ENCODE data around the gene ALG5.

ALG5 gene

GRCh38 chr13:37009692-37010091 lies 10.6 kb upstream of the ALG5 start:
- DNase-seq (no peak), ATAC-seq (replicated peaks) (no peak)
- Mint-ChIP-seq H3K9me3 (no peaks in the 10 kb centered on the region), H3K27ac (peak overlapping the region; percentile 53), H3K36me3 (peaks cover 25 to 40% of the 10 kb centered on the region in 2 donors), H3K4me1 (peaks cover 0 to 4% of the 10 kb centered on the region in 2 donors), H3K27me3 (no peaks in the 10 kb centered on the region), H3K4me3 (no peak overlapping the region)

- H3K27me3 Mint-ChIP-seq, result no peaks in the 10 kb centered on the region
- ATAC-seq (replicated peaks) (no peak), DNase-seq (no peak)
- peak overlapping the region; percentile 62 for H3K27ac Mint-ChIP-seq
- H3K4me3 Mint-ChIP-seq, result peak overlapping the region; percentile 30 to 98
- peaks cover 11 to 24% of the 10 kb centered on the region in 2 donors for H3K4me1 Mint-ChIP-seq
- peaks cover 10 to 13% of the 10 kb centered on the region in 2 donors for H3K36me3 Mint-ChIP-seq
- H3K9me3 Mint-ChIP-seq, result no peaks in the 10 kb centered on the region
Observed at GRCh38 chr13:37001921-37002250, 2.7 kb upstream of the ALG5 start.

GRCh38 chr13:36998624-36999041 lies 507 bp downstream of the ALG5 start:
- peak overlapping the region; percentile 98 to 100 for H3K4me3 Mint-ChIP-seq
- ATAC-seq (replicated peaks) (no peak), DNase-seq (no peak)
- no peaks in the 10 kb centered on the region for H3K9me3 Mint-ChIP-seq
- peak overlapping the region; percentile 100 for H3K27ac Mint-ChIP-seq
- H3K27me3 Mint-ChIP-seq, result no peaks in the 10 kb centered on the region
- peaks cover 5 to 14% of the 10 kb centered on the region in 2 donors for H3K36me3 Mint-ChIP-seq
- H3K4me1 Mint-ChIP-seq, result peaks cover 19 to 38% of the 10 kb centered on the region in 2 donors

- DNase-seq, result no peak
- peak overlapping the region; percentile 98 to 100 for H3K4me3 Mint-ChIP-seq
- no peaks in the 10 kb centered on the region for H3K27me3 Mint-ChIP-seq
- peaks cover 8 to 17% of the 10 kb centered on the region in 2 donors for H3K36me3 Mint-ChIP-seq
- ATAC-seq (replicated peaks), result no peak
- H3K9me3 Mint-ChIP-seq, result no peaks in the 10 kb centered on the region
- H3K4me1 Mint-ChIP-seq, result peaks cover 19 to 38% of the 10 kb centered on the region in 2 donors
- H3K27ac Mint-ChIP-seq, result peak overlapping the region; percentile 100
Observed at GRCh38 chr13:36997716-36998427, 1.3 kb downstream of the ALG5 start.

GRCh38 chr13:36992362-36992761 lies 6.8 kb downstream of the ALG5 start:
- H3K4me3 Mint-ChIP-seq, result no peak overlapping the region
- H3K9me3 Mint-ChIP-seq, result no peaks in the 10 kb centered on the region
- no peaks in the 10 kb centered on the region for H3K27me3 Mint-ChIP-seq
- DNase-seq (no peak), ATAC-seq (replicated peaks) (no peak)
- peaks cover 31 to 48% of the 10 kb centered on the region in 2 donors for H3K36me3 Mint-ChIP-seq
- H3K4me1 Mint-ChIP-seq, result peaks cover 11 to 19% of the 10 kb centered on the region in 2 donors
- no peak overlapping the region for H3K27ac Mint-ChIP-seq

DNA sequence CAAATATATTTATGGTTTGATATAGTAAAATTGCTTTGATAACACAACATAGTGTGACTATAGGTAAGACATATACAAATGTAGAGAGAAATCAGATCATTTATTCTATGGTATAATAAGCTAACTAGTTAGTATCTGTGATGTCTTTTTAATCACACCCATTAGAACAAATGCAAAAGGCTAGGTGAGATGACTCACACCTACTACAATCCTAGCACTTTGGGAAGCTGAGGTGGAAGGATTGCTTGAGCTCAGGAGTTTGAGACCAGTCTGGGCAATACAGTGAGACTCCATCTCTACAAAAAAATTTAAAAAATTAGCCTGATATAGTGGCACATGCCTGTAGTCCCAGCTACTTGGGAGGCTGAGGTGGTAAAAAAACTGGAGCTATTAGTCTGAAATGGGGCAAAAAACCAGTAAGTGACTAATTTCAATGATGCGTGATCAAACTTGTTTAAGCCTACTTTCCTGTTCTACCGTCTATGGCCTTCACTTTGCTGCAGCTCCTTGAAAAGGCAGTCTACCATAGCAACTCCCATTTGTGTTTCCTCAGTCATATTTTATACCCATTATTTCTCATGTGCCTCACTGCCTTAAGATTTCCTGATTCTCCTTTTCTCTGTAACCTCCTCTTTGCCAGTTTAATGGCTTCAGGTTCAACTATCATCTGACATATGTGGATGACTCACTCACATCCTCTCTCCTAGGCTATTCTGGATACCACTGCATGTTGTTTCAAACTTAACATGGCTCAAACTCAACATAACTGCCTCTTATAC lies 12.5 kb downstream of the ALG5 start:
- Mint-ChIP-seq H3K9me3 (no peaks in the 10 kb centered on the region), H3K27ac (no peak overlapping the region), H3K4me3 (no peak overlapping the region), H3K4me1 (no peaks in the 10 kb centered on the region), H3K27me3 (no peaks in the 10 kb centered on the region), H3K36me3 (peaks cover 40 to 52% of the 10 kb centered on the region in 2 donors)
- DNase-seq, result no peak
- ATAC-seq (replicated peaks), result no peak

DNA sequence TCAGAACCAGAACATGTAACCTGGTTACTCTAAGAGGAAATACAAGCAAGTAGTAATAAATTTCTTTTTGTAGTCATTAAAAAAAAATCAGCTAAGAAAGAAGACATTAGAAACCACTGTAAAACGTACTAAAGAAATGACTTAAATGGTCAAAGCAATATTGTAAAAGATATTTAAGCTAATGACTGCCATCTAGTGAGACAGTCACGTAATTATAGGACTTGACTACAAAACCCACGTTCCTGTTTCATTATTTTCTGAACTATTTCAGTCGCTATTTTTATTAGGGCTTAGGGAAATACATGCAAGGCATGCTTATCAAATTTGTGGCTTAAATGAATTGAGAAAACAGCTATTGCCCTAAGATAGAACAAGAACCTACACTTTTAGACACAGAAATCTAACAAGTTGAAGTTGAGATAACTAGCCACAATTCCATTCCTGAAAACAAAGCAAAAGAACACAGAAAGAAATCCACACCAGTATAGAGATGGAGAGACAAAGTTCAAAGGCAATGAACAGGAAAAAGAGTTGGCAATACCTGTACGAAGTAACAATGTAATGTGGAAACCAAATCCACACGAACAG lies 17.9 kb downstream of the ALG5 start:
- Mint-ChIP-seq H3K27me3 (no peaks in the 10 kb centered on the region), H3K4me1 (peaks cover 3 to 5% of the 10 kb centered on the region in 2 donors), H3K36me3 (peaks cover 17 to 32% of the 10 kb centered on the region in 2 donors), H3K4me3 (no peak overlapping the region), H3K9me3 (no peaks in the 10 kb centered on the region), H3K27ac (no peak overlapping the region)
- peak; percentile 42 to 46 for ATAC-seq (replicated peaks)
- no peak for DNase-seq

DNA sequence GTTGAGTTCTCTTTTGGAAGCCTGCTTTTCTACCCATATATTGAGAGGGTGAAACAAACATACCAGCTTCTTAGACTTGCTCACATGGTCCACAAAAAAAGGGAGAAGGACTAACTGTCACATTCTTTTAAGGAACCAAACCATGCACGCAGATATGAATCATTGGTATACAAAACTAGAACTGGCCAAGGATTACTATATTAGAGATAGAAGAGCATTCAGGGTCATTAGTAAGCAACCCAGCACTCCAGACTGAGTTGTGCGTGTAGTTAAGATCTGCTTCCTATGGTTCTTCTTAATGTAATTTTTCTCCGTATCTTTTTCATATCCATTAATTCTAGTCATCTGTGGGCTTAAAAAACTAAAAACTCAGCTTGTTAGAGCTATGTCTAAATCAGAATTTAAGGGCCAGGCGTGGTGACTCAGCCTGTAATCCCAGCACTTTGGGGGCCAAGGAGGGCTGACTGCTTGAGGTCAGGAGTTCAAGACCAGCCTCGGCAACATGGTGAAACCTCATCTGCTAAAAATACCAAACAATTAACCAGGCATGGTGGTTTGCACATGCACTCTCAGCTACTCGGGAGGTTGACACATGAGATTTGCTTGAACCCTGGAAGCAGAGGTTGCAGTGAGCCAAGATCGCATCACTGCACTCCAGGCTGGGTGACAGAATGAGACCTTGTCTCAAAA lies 19.6 kb downstream of the ALG5 start:
- H3K4me1 Mint-ChIP-seq, result peaks cover 3 to 5% of the 10 kb centered on the region in 2 donors
- DNase-seq, result no peak
- peaks cover 2 to 4% of the 10 kb centered on the region in 2 donors for H3K9me3 Mint-ChIP-seq
- H3K27ac Mint-ChIP-seq, result no peak overlapping the region
- no peaks in the 10 kb centered on the region for H3K27me3 Mint-ChIP-seq
- ATAC-seq (replicated peaks), result no peak
- peaks cover 19 to 36% of the 10 kb centered on the region in 2 donors for H3K36me3 Mint-ChIP-seq
- H3K4me3 Mint-ChIP-seq, result no peak overlapping the region

- H3K9me3 Mint-ChIP-seq, result peaks cover 2 to 4% of the 10 kb centered on the region in 2 donors
- H3K4me3 Mint-ChIP-seq, result no peak overlapping the region
- H3K36me3 Mint-ChIP-seq, result peaks cover 11 to 28% of the 10 kb centered on the region in 2 donors
- H3K4me1 Mint-ChIP-seq, result peaks cover 5 to 15% of the 10 kb centered on the region in 2 donors
- no peak for DNase-seq
- no peak overlapping the region for H3K27ac Mint-ChIP-seq
- no peak for ATAC-seq (replicated peaks)
- H3K27me3 Mint-ChIP-seq, result no peaks in the 10 kb centered on the region
Observed at GRCh38 chr13:36975172-36975571, 24.0 kb downstream of the ALG5 start.

GRCh38 chr13:36973621-36974295 lies 25.4 kb downstream of the ALG5 start:
- Mint-ChIP-seq H3K4me1 (peaks cover 5 to 15% of the 10 kb centered on the region in 2 donors), H3K36me3 (peaks cover 12 to 22% of the 10 kb centered on the region in 2 donors), H3K9me3 (peaks cover 2 to 4% of the 10 kb centered on the region in 2 donors), H3K27ac (no peak overlapping the region), H3K4me3 (no peak overlapping the region), H3K27me3 (no peaks in the 10 kb centered on the region)
- DNase-seq (no peak), ATAC-seq (replicated peaks) (peak; percentile 67)

- H3K9me3 Mint-ChIP-seq, result peaks cover 2 to 4% of the 10 kb centered on the region in 2 donors
- H3K36me3 Mint-ChIP-seq, result peaks cover 16 to 27% of the 10 kb centered on the region in 2 donors
- no peak overlapping the region for H3K4me3 Mint-ChIP-seq
- DNase-seq (no peak), ATAC-seq (replicated peaks) (no peak)
- peaks cover 5 to 15% of the 10 kb centered on the region in 2 donors for H3K4me1 Mint-ChIP-seq
- H3K27ac Mint-ChIP-seq, result no peak overlapping the region
- no peaks in the 10 kb centered on the region for H3K27me3 Mint-ChIP-seq
Observed at GRCh38 chr13:36973009-36973408, 26.1 kb downstream of the ALG5 start.

GRCh38 chr13:36966404-36966803 lies 32.7 kb downstream of the ALG5 start:
- Mint-ChIP-seq H3K9me3 (no peaks in the 10 kb centered on the region), H3K27me3 (no peaks in the 10 kb centered on the region), H3K36me3 (peaks cover 24 to 27% of the 10 kb centered on the region in 2 donors), H3K4me3 (no peak overlapping the region), H3K27ac (no peak overlapping the region), H3K4me1 (no peaks in the 10 kb centered on the region)
- no peak for ATAC-seq (replicated peaks)
- DNase-seq, result no peak

DNA sequence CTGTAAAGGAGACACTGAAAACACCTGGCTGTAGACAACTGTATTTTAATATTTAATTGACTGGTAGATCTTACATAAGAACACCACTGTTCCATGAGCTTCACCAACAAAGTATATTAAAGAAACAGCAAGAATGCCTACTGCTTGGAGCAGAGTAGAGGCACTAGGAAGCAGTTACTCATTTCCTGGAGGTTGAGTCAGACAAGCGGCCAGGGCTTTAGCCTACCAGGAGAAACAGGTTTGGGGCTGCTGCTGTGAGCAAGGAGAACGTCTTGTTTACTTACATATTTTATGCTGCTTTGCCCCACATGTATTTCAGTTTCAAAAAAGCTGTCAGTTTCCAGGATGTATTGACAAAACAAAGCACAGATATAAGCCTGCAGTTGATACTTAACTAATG lies 33.4 kb downstream of the ALG5 start:
- Mint-ChIP-seq H3K27ac (no peak overlapping the region), H3K36me3 (peaks cover 25 to 31% of the 10 kb centered on the region in 2 donors), H3K9me3 (no peaks in the 10 kb centered on the region), H3K4me3 (no peak overlapping the region), H3K4me1 (no peaks in the 10 kb centered on the region), H3K27me3 (no peaks in the 10 kb centered on the region)
- DNase-seq (no peak), ATAC-seq (replicated peaks) (no peak)
